GM21526 (cell line): ENCODE measurements around the gene APPL1.
"Not testable (repeated sequence)": the region's sequence is repeated elsewhere in the genome, so short reads cannot be mapped to it uniquely, and the experiment has no call there.

ENCODE experiments used
- ATAC-seq: cut with Tn5 transposase; IDR thresholded peaks from one replicate; pipeline ENCODE4 v1.9.1; 2021; ENCODE audit warnings: moderate library complexity; ENCODE audit not compliant: unreplicated experiment, low FRiP score

APPL1 gene

GRCh38 chr3:57268416-57268815, 40.9 kb downstream of the APPL1 start:
- no peak for ATAC-seq

GRCh38 chr3:57274845-57275244, 47.3 kb downstream of the APPL1 start:
- ATAC-seq: no peak

GRCh38 chr3:57275393-57275792, 47.9 kb downstream of the APPL1 start:
- ATAC-seq: no peak

GRCh38 chr3:57278237-57278636, 50.7 kb downstream of the APPL1 start:
- no peak for ATAC-seq

GRCh38 chr3:57279685-57280084, 52.2 kb downstream of the APPL1 start:
- no peak for ATAC-seq

GRCh38 chr3:57281715-57282114, 54.2 kb downstream of the APPL1 start:
- no peak for ATAC-seq

- no peak for ATAC-seq
Measured at GRCh38 chr3:57283334-57283733, 55.8 kb downstream of the APPL1 start.

- no peak for ATAC-seq
Measured at GRCh38 chr3:57287205-57287604, 59.7 kb downstream of the APPL1 start.

- ATAC-seq: no peak
Measured at GRCh38 chr3:57288403-57288802, 60.9 kb downstream of the APPL1 start.

GRCh38 chr3:57292159-57292896, 64.8 kb downstream of the APPL1 start, which contains the start of gene ASB14:
Gene ASB14 (minus strand): TSS chr3:57292685. CDS start chr3:57292033, 652 bp downstream.
- ATAC-seq: no peak

- ATAC-seq: no peak
Measured at GRCh38 chr3:57292897-57293526, 65.5 kb downstream of the APPL1 start.

GRCh38 chr3:57298041-57298440, 70.5 kb downstream of the APPL1 start:
- no peak for ATAC-seq

GRCh38 chr3:57303520-57303919, 76.0 kb downstream of the APPL1 start:
- not testable (repeated sequence) for ATAC-seq

GRCh38 chr3:57309769-57310360, 82.3 kb downstream of the APPL1 start:
- ATAC-seq: no peak

- ATAC-seq: no peak
Measured at GRCh38 chr3:57314204-57314603, 86.7 kb downstream of the APPL1 start.
